Stimulated activated CD4-positive, alpha-beta T cell treated with anti-CD3 and anti-CD28 coated beads, Interleukin-2, amount 100 ng/mL, for 24 hours (primary cell): Measurements from ENCODE around the gene MNX1.

ENCODE experiments used
- DNase-seq, 2 donors: peaks; one replicate each; pipeline ENCODE4 v3.0.0-alpha.2; 2020

MNX1 gene

GRCh38 chr7:157001920-157002818, 8.3 kb downstream of the MNX1 start:
- DNase-seq, result no peak

- no peak for DNase-seq
These were observed 9.5 kb downstream of the MNX1 start for GRCh38 chr7:157000741-157001653.

DNA sequence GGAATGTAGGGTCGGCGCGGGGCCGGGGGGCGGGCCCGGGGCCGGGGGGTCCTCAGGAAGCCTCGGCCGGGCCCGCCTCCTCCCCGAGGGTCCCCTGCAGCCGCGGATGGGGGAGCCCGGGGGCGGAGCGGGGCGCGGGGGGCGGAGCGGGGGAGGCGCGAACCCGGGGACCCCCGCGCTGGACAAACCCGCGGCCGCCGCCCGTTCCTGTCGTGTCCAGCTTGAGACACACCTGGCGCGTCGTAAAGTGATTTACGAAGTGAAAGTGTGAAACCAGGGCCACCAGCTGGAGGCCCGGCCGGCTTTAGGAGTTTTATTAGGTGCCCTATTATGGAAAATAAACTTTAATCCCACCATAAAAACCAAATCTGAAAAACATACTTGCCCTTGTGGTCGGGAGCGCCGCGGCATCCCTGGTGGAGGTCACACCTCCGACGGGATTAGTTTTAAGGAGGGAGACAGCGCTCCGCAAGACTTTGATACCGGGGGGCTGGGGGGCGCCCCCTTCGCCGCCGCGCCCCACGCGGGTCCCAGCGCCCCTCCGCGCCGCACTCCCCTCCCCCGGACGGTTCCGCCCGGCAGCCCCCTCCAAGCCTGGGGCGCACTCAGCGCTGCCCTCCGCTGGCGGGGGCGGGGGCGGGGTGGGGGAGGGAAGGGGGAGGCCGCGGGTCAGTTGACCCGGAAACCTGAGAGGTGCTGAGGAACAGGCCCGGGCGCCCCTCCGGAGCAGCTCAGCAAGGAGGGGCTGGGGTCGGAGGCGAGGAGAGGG, 10.3 kb downstream of the MNX1 start:
- no peak for DNase-seq

- no peak for DNase-seq
These were observed 11.2 kb downstream of the MNX1 start for GRCh38 chr7:156998988-156999957.

GRCh38 chr7:156994417-156994816, 16.0 kb downstream of the MNX1 start:
- DNase-seq, result no peak

GRCh38 chr7:156993925-156994235, 16.6 kb downstream of the MNX1 start:
- DNase-seq, result no peak

- no peak for DNase-seq
These were observed 17.2 kb downstream of the MNX1 start for GRCh38 chr7:156993021-156993924.

DNA sequence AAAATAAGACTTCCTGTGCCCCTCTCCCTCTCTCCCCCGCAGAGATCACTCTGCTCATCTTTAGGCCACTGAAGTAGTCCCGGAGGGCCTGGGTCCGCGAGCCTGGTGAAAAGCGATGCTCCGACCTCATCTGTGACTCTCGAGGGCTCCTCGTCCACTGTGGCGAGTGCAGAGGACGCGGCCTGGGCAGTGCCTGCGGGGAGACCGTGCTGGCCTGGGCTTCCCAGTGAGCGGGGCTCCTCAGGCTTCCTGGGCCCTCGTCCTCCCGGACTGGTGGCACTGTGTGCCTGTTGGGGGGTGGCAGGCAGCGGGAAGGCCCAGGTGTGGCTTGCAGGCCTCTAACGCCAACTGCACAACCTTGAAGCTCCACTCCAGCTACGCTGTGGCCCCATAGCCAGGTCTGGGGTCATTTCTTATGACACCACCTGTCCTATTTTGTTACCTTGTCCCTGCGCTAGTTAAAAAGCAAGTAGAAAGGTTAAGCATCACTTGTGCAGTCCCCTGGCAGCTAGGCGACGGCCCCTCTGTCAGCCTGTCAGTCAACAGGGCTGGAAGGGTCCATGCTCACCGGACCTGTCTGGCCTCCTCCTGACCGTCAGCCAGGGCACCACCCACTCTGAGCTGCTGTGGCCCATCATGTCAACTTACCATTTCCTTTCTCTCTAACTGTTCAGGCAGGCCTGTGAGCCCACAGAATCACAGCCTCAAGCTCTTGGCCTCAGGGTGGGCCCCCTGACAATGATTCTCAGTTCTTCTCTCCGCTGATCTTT, 20.5 kb downstream of the MNX1 start:
- no peak for DNase-seq

GRCh38 chr7:156988343-156989185, 21.9 kb downstream of the MNX1 start:
- DNase-seq, result no peak

GRCh38 chr7:156986378-156986777, 24.1 kb downstream of the MNX1 start:
- DNase-seq, result no peak

- no peak for DNase-seq
These were observed 25.1 kb downstream of the MNX1 start for GRCh38 chr7:156985101-156985992.

DNA sequence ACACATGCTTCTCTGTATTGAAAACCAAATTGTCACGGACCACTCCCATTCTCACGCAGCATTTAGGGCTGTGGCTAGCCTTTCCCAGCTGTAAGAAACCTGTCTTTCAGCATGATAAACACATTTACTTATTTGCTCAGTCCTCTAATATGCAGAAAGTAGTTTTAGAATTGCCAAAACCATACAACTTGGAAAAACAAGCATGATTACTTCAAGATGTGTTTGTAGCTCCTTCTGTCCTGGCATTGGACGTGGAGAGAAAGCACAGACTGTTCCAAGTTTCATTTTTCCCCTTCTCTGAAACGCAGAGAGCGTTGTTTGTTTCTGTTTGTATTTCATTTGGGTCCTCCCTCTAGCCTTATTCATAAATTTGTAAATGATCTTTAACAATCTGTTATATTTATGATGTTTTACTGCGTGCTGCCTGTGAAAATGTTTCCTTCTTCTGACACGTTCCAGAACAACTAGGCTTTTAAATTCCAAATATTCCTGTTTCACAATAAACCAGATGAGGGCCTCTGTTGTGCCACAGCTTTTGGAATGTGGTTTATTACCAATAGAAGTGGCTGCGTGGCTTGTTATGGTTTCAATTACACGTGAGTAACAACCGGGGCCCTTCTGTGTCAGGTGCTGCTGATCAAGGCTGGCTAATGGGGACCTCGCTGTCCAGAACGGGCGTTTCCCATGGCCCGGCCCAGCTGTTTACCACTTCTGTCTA, 26.1 kb downstream of the MNX1 start:
- DNase-seq, result no peak

DNA sequence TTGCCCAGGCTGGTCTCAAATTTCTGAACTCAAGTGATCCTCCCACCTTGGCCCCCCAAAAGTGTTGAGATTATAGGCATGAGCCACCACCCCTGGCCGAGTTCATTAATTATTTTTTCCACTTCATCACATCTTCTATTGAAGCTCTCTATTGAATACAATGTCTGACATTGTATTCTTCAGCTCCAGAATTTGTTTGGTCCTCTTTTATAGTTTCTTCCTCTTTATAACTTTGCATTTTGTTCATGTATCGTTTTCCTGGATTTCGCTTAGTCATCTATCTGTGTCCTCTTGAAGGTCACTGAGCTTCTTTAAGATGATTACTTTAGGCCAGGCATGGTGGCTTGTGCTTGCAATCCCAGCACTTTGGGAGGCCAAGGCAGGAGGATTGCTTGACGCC, 30.8 kb downstream of the MNX1 start:
- DNase-seq, result no peak

DNA sequence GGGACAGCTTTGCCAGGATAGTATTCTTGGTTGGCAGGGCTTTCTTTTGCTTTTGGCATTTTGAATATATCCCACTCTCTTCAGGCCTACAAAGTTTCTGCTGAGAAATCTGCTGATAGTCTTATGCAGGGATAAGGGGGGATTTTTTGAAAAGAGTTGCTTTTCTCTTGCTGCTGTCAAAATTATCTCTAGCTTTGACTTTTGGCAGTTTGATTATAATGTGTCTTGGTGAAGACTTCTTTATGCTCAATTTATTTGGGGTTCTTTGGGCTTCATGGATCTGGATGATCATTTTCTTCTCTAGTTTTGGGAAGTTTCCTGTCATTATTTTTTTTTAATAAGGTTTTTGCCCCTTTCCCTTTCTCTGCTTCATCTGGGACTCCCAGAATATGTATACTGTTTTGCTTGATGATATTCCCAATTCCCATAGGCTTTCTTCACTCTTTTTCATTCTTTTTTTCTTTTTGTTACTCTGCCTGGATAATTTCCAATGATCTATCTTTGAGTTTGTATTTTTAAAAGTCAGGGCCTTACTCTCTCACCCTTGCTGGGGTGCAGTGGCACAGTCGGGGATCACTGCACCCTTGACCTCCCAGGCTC, 31.4 kb downstream of the MNX1 start:
- DNase-seq, result no peak

GRCh38 chr7:156975620-156976019, 34.8 kb downstream of the MNX1 start:
- DNase-seq, result no peak

DNA sequence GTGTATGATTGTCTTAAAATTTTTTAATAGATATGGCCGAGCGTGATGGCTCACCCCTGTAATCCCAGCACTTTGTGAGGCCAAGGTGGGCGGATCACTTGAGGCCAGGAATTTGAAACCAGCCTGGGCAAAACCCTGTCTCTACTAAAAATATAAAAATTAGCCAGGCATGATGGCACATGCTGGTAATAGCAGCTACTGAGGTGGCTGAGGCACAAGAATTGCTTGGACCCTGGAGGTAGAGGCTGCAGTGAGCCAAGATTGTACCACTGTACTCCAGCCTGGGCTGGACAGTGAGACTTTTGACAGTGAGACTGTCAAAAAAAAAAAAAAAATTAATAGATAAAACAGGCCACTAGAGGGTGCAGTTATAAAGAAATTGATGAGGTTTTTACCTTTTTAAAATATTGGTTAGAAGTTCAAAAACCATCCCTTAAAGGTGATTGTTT, 40.5 kb downstream of the MNX1 start:
- DNase-seq, result no peak

- no peak for DNase-seq
These were observed 42.3 kb downstream of the MNX1 start for GRCh38 chr7:156968183-156968582.
